ENCODE results near the gene MAK.
A peak's percentile ranks its signal among the peaks of the same experiment; 100 is the strongest.
"Not testable (repeated sequence)": the region's sequence is repeated elsewhere in the genome, so short reads cannot be mapped to it uniquely, and the experiment has no call there.

The MAK gene

GRCh38 chr6:10837995-10838793 lies at the start of gene MAK:
TSS of gene MAK (minus strand) at chr6:10838539. CDS start at chr6:10830648, 7,891 bp downstream.
- H3K36me3 ChIP-seq (ENCODE audit: control insufficient read depth, insufficient read depth, low read length), result no peaks in the 10 kb centered on the region
- no peak for TF ChIP-seq CTCF (IDR thresholded peaks at IDR 0.05; ENCODE audit: insufficient read depth, low read length, poor library complexity, severe bottlenecking)
- no peaks in the 10 kb centered on the region for H3K27me3 ChIP-seq (replicated peaks; ENCODE audit: control insufficient read depth, insufficient read depth, low read length)
- peak within 1 kb of the TSS; percentile 78 for H3K4me3 ChIP-seq (replicated peaks; ENCODE audit: low read depth, low read length)
- DNase-seq (ENCODE audit: extremely low read depth, insufficient read length), result peak; percentile 93

GRCh38 chr6:10886691-10887502 lies 48.6 kb upstream of the MAK start, which contains the start of gene SYCP2L:
TSS of gene SYCP2L (plus strand) at chr6:10887052. CDS start at chr6:10887127, 75 bp downstream.
- Histone ChIP-seq H3K27me3 (replicated peaks; ENCODE audit: control insufficient read depth, insufficient read depth, low read length) (peaks cover 2% of the 10 kb centered on the region), H3K4me3 (replicated peaks; ENCODE audit: low read depth, low read length) (peak within 1 kb of the TSS; percentile 14), H3K36me3 (ENCODE audit: control insufficient read depth, insufficient read depth, low read length) (no peaks in the 10 kb centered on the region)
- TF ChIP-seq CTCF (IDR thresholded peaks at IDR 0.05; ENCODE audit: insufficient read depth, low read length, poor library complexity, severe bottlenecking), result peak; percentile 13
- DNase-seq (ENCODE audit: extremely low read depth, insufficient read length), result no peak

- H3K27me3 ChIP-seq (replicated peaks; ENCODE audit: control insufficient read depth, insufficient read depth, low read length); H3K4me3 ChIP-seq (replicated peaks; ENCODE audit: low read depth, low read length); H3K36me3 ChIP-seq (ENCODE audit: control insufficient read depth, insufficient read depth, low read length); DNase-seq (ENCODE audit: extremely low read depth, insufficient read length): not testable (repeated sequence)
These were observed 48.0 kb upstream of the MAK start for GRCh38 chr6:10886365-10886690.

- no peak for TF ChIP-seq CTCF (IDR thresholded peaks at IDR 0.05; ENCODE audit: insufficient read depth, low read length, poor library complexity, severe bottlenecking)
- peaks cover 2% of the 10 kb centered on the region for H3K27me3 ChIP-seq (replicated peaks; ENCODE audit: control insufficient read depth, insufficient read depth, low read length)
- H3K4me3 ChIP-seq (replicated peaks; ENCODE audit: low read depth, low read length), result no peak overlapping the region
- no peaks in the 10 kb centered on the region for H3K36me3 ChIP-seq (ENCODE audit: control insufficient read depth, insufficient read depth, low read length)
- DNase-seq (ENCODE audit: extremely low read depth, insufficient read length), result no peak
These were observed 46.1 kb upstream of the MAK start for GRCh38 chr6:10884245-10884972.

- Histone ChIP-seq H3K27me3 (replicated peaks; ENCODE audit: control insufficient read depth, insufficient read depth, low read length) (peaks cover 2% of the 10 kb centered on the region), H3K4me3 (replicated peaks; ENCODE audit: low read depth, low read length) (no peak overlapping the region), H3K36me3 (ENCODE audit: control insufficient read depth, insufficient read depth, low read length) (no peaks in the 10 kb centered on the region)
- no peak for DNase-seq (ENCODE audit: extremely low read depth, insufficient read length)
- no peak for TF ChIP-seq CTCF (IDR thresholded peaks at IDR 0.05; ENCODE audit: insufficient read depth, low read length, poor library complexity, severe bottlenecking)
These were observed 45.2 kb upstream of the MAK start for GRCh38 chr6:10883312-10884244.
